GM12865 (cell line): ENCODE data around the gene TBL2.
"Not testable (repeated sequence)": the region's sequence is repeated elsewhere in the genome, so short reads cannot be mapped to it uniquely, and the experiment has no call there.

Experiments used
- DNase-seq: peaks from one replicate; pipeline ENCODE4 v3.0.0; 2010; ENCODE audit warnings: low read depth
- H3K4me3 ChIP-seq: 2 replicates; pipeline ENCODE4 v1.5.1; 2011; ENCODE audit warnings: mild to moderate bottlenecking, low read depth, low read length, control low read depth
- CTCF ChIP-seq: IDR thresholded peaks from 2 replicates; pipeline ENCODE4 v1.5.1; 2011; ENCODE audit warnings: low read length, control low read depth, low read depth, inconsistent platforms; ENCODE audit not compliant: insufficient read depth; ENCODE audit errors: missing control alignments

The TBL2 gene

GRCh38 chr7:73549176-73549575 is 29.2 kb downstream of the TBL2 start:
- DNase-seq = no peak
- TF ChIP-seq CTCF = no peak
- H3K4me3 ChIP-seq = no peak overlapping the region

- H3K4me3 ChIP-seq = no peak overlapping the region
- TF ChIP-seq CTCF = no peak
- no peak for DNase-seq
These were observed 30.5 kb downstream of the TBL2 start for GRCh38 chr7:73547841-73548240.

DNA sequence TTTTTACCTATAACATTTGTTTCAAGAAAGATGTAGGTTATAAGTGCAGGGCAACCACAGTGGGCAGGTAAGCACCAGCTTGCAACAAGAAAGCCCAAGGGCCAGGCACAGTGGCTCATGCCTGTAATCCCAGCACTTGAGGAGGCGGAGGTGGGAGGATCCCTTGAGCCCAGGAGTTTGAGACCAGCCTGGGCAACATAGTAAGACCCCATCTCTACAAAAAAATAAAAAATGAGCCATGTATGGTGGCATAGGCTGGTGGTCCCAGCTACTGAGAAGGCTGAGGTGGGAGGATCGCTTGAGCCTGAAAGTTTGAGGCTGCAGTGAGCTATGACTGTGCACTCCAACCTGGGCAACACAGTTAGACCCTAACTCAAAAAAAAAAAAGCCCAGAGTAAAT is 33.7 kb downstream of the TBL2 start:
- TF ChIP-seq CTCF = no peak
- DNase-seq = no peak
- H3K4me3 ChIP-seq = no peak overlapping the region

- DNase-seq = no peak
- TF ChIP-seq CTCF = no peak
- H3K4me3 ChIP-seq = no peak overlapping the region
These were observed 36.7 kb downstream of the TBL2 start for GRCh38 chr7:73541722-73542121.

- no peak for TF ChIP-seq CTCF
- no peak for DNase-seq
- H3K4me3 ChIP-seq = no peak overlapping the region
These were observed 38.7 kb downstream of the TBL2 start for GRCh38 chr7:73539709-73540108.

DNA sequence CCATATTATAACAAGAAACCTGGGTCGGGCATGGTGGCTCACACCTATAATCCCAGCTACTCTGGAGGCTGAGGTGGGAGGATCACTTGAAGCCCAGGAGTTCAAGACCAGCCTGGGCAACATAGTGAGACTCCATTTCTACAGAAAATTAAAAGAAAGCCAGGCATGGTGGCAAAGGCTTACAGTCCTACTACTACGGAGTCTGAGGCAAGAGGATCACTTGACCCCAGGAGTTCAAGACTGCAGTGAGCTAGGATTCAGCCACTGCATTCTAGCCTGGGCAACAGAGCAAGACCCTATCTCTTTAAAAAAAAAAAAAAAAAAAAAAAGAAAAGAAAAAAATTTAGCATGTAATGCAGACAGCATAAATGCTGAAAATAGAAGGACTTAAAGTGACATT is 39.9 kb downstream of the TBL2 start:
- not testable (repeated sequence) for H3K4me3 ChIP-seq, DNase-seq

DNA sequence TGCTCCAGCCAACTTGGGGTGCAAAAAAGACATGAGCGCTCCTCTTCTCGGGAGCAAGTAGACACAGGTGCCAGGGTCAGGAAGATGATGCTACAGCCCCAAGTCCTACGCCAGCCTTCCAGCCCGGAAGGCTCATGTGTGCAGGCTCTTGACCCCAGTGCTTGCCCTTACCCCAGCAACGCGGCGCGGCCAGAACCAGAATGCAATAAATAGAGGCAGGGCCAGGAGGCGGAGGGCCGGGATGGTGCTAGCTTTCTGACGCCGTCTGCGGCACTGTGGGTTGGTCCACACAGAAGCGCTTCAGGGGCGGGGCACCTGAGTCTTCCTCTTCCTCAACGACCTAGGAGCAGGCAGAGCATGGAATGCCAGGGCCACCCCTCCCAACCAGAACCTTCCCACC is 41.3 kb downstream of the TBL2 start:
- no peak for DNase-seq
- no peak for TF ChIP-seq CTCF
- H3K4me3 ChIP-seq = no peak overlapping the region

DNA sequence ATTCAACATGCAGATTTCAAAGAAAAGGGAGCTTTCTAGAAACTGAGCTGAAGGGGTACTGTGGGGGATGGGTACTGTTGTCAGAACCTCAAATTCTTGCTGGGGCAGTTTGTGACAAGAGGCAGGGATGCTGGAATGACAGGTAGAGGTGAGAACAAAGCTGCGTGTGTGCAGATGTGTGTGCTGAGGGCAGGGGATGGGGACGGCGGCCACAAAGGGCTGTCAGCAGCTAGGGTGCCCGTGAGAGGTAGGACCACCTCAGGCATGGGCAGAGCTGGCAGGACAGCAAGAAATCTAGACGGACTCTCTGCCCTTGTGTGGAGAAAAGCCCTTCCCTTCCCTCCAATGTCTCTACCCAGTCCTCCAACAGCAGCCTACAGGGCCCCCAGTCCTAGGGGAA is 41.9 kb downstream of the TBL2 start:
- no peak overlapping the region for H3K4me3 ChIP-seq
- no peak for DNase-seq
- no peak for TF ChIP-seq CTCF

DNA sequence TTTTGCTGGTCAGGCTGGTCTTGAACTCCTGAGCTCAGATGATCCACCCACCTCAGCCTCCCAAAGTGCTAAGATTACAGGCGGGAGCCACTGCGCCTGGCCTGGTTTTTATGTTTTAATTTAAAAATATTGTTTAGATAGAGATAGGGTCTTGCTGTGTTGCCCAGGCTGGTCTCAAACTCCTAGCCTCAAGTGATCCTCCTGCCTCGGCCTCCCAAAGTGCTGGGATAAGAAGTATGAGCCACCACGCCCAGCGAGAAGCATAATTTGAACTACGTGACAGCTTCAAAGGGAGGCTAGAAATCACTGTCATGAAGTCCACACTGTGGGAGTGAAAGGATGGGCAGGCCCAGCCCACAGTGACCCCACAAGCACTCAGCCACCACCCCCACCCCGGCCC is 42.5 kb downstream of the TBL2 start:
- not testable (repeated sequence) for DNase-seq, H3K4me3 ChIP-seq
